Hematopoietic multipotent progenitor cell treated with erythropoietin and hydrocortisone succinate and interleukin-3 and kit ligand, for 4 days (in vitro differentiated cells): ENCODE measurements around the gene PANK4.
"Not testable (repeated sequence)": the region's sequence is repeated elsewhere in the genome, so short reads cannot be mapped to it uniquely, and the experiment has no call there.

Experiments used
- DNase-seq: peaks from one replicate; pipeline ENCODE4 v3.0.0-alpha.2; 2015

The PANK4 gene

GRCh38 chr1:2473198-2473597 is 53.2 kb downstream of the PANK4 start:
- DNase-seq: no peak

GRCh38 chr1:2472561-2473177 is 53.7 kb downstream of the PANK4 start:
- DNase-seq: no peak

GRCh38 chr1:2472109-2472508 is 54.3 kb downstream of the PANK4 start:
- no peak for DNase-seq

GRCh38 chr1:2471587-2472001 is 54.8 kb downstream of the PANK4 start:
- no peak for DNase-seq

- DNase-seq: no peak
Observed at GRCh38 chr1:2471159-2471471, 55.3 kb downstream of the PANK4 start.

- no peak for DNase-seq
Observed at GRCh38 chr1:2470290-2471158, 55.9 kb downstream of the PANK4 start.

- no peak for DNase-seq
Observed at GRCh38 chr1:2469103-2469940, 57.1 kb downstream of the PANK4 start.

- DNase-seq: no peak
Observed at GRCh38 chr1:2468540-2468939, 57.9 kb downstream of the PANK4 start.

- peak; percentile 74 for DNase-seq
Observed at GRCh38 chr1:2468041-2468472, 58.3 kb downstream of the PANK4 start.

GRCh38 chr1:2466958-2467554 is 59.3 kb downstream of the PANK4 start:
- DNase-seq: peak; percentile 58

- no peak for DNase-seq
Observed at GRCh38 chr1:2466270-2466665, 60.1 kb downstream of the PANK4 start.

GRCh38 chr1:2465371-2466269 is 60.8 kb downstream of the PANK4 start:
- DNase-seq: no peak

GRCh38 chr1:2463396-2463795 is 63.0 kb downstream of the PANK4 start:
- DNase-seq: no peak

- no peak for DNase-seq
Observed at GRCh38 chr1:2462819-2463218, 63.6 kb downstream of the PANK4 start.

GRCh38 chr1:2460996-2461751 is 65.2 kb downstream of the PANK4 start:
- no peak for DNase-seq

- DNase-seq: no peak
Observed at GRCh38 chr1:2460203-2460602, 66.2 kb downstream of the PANK4 start.

GRCh38 chr1:2459757-2460156 is 66.6 kb downstream of the PANK4 start:
- no peak for DNase-seq

- not testable (repeated sequence) for DNase-seq
Observed at GRCh38 chr1:2459102-2459753, 67.2 kb downstream of the PANK4 start.

GRCh38 chr1:2458687-2459086 is 67.7 kb downstream of the PANK4 start:
- DNase-seq: no peak
